ENCODE measurements around the gene FADS1.

The FADS1 gene

DNA sequence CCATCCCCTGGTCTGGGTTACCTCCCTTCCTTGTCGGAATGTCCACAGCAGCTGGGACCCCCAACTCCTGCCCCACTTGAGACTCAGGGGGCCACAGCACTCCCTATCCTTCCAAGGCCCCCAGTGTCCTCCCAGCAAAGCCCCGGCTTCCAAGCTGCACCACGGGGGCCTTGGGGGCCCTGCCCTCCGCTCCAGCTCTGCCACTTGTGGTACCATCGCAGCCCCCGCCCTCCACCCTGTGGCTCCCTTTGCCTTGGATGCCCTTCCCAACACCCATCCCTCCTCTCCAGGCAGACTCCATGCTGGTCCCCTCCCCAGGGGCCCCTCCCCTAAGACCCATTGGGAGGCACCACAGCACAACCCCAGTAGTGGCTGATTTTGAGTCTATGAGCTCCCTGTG is 41.7 kb downstream of the FADS1 start:
- no peak for DNase-seq

DNA sequence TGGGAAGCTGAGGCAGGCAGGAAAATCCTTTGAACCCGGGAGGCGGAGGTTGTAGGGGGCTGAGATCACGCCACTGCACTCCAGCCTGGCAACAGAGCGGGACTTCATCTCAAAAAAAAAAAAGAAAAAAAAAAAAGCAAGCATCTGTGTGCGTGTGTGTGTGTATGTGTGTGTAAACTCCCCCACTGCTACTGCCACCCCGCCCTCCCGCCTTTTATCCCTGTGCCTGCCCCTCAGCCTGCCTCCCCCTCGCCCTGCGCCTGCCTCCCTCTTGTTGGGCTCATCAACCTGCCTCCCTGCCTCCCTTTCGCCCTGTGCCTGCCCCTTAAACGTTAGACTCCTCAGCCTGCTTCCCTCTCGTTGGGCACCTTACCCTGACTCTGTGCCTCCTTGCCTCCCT is 42.4 kb downstream of the FADS1 start:
- no peak for DNase-seq

DNA sequence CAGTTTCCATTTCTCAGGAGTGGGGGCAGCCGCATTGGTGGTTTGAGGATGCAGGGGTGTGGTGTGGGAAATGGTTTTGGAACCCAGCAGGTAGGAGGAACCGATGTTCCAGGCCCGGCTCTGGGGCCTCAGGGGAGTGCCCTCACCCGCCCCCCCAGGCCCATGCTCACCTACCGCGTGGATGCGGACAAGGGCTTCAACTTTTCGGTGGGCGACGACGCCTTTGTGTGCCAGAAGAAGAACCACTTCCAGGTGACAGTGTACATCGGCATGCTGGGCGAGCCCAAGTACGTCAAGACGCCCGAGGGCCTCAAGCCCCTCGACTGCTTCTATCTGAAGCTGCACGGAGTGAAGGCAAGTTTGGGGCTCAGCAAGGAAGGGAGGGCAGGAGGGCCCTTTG is 43.0 kb downstream of the FADS1 start:
- DNase-seq: no peak

DNA sequence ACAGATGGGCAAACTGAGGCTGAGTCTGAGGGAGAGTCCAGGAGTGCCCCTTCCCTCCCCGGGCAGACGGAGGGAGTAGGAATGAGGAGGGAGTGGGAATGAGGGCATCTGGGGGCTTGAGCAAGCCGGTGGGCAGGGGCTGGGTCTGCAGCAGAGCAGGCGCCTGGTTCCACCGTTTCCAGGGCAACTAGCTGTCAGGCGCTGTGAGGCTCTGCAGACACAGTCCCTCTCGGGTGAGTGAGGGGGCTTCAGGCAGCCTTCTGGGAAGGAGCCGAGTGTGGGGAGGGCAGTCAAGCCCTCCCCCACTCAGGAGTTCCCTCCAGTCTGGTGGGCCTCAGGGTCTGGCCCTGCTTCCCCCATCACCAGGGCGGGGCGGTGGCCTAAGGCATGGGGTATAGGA is 43.4 kb downstream of the FADS1 start:
- no peak for DNase-seq

GRCh38 chr11:61771985-61772455 is 44.8 kb downstream of the FADS1 start:
- DNase-seq: no peak

DNA sequence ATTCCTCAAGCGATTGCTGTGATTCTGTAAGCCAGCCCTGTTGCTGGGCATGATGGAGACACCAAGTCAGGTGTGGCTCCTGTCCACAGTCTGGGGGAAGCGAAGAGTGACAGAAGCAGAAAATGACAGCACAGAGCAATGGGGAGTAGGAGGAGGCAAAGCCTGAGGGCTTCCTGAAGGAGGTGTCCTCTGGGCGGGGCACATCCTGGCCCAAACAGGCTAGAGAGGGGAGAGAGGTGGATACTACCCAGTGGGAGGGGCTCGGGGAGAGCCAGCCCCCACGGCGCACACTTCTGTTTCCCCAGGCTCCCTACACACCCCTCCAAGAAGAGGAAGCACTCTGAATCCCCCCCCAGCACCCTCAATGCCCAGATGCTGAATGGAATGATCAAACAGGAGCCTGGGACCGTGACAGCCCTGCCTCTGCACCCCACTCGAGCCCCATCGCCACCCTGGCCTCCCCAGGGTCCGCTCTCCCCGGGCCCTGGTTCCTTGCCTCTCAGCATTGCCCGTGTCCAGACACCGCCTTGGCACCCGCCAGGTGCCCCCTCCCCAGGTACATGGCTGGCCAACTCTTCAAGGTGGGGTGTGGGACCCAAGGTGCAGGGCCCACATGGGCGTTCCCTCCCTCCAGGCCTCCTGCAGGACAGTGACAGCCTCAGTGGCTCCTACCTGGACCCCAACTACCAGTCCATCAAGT is 45.5 kb downstream of the FADS1 start:
- DNase-seq: no peak

DNA sequence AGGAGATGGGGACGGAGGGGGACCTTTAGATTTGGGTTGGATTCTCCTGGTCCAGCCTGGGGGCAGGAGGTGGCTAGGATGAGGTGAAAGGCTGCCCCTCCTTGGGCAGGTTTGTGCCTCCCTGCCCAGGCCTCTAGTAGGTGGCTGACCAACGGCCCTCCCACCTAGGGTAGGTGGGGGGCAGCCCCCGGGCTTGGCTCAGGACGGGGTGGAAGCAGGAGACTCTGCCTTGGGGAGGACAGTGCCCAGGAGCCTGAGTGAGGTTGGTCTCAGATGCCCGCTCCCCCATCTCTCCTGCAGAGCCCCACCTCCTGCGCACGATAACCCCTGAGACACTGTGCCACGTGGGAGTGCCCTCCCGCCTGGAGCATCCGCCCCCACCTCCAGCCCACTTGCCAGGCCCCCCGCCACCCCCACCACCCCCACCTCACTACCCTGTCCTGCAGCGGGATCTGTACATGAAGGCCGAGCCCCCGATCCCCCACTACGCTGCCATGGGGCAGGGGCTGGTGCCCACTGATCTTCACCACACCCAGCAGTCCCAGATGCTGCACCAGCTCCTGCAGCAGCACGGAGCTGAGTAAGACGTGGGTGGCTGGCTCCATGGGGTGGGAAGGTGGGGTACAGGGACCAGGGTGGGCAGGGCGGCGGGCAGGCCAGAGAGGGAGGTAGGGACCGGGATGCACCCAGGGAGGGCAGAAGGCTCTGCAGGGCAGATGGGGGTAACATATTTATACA is 46.7 kb downstream of the FADS1 start:
- DNase-seq: no peak

DNA sequence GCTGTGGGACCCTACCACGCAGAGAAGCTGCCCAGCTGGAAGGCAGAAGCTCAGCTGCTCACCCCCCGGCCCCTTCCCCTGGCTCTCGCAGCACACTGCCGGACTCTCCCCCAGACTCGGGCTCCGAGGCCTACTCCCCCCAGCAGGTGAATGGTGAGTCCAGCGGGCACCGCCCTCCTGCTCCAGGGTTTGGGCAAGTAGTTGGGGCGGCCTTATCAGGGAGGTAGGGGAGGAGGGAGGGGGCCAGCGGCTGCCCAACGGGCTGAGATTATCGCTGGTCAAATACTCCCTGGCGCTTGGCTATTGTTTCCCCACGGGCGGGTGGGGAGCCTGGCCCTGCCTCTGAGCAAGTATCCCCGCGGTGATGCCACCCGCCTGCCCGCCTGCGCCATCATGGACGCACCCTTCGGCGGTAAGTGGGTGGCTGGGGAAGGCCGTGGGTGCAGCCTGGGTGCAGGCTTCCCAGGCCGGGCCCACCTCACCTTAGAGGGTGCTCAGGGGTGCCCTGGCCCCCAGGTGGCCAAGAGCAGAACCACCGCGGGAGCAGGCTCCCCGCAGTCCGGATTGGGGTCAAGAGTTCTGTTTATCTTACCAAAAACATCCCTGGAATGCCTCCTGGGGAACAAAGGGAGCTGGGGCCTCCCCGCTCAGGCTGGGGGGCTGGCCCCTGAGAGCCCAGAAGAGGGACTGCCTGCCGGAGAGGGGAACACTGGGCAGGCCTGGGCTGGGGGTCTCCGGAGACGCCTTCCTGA is 47.5 kb downstream of the FADS1 start:
- no peak for DNase-seq

GRCh38 chr11:61768376-61769076 is 48.3 kb downstream of the FADS1 start:
- no peak for DNase-seq

DNA sequence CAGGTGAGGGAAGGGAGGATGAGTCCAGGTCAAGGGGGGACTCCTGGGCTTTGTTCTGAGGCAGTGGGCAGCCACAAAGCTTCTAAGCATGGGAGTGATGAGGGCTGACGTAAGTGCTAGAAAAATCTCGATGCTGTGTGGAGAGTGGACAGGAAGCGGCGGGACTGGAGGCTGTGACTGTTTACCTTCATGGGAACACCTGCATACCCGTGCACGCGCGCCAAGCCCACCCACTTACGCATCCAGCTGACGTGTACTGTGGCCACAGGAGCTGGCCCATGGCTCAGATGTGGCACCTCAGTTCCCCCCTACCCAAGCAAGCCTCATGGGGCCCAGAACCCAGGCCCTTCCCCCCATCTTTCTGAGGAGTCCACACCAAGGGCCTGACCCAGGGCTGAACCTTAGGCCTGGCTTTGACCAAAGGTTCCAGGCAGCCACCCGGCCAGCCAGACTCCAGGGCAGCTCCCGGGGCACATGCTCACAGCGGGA is 50.4 kb downstream of the FADS1 start:
- DNase-seq: no peak

DNA sequence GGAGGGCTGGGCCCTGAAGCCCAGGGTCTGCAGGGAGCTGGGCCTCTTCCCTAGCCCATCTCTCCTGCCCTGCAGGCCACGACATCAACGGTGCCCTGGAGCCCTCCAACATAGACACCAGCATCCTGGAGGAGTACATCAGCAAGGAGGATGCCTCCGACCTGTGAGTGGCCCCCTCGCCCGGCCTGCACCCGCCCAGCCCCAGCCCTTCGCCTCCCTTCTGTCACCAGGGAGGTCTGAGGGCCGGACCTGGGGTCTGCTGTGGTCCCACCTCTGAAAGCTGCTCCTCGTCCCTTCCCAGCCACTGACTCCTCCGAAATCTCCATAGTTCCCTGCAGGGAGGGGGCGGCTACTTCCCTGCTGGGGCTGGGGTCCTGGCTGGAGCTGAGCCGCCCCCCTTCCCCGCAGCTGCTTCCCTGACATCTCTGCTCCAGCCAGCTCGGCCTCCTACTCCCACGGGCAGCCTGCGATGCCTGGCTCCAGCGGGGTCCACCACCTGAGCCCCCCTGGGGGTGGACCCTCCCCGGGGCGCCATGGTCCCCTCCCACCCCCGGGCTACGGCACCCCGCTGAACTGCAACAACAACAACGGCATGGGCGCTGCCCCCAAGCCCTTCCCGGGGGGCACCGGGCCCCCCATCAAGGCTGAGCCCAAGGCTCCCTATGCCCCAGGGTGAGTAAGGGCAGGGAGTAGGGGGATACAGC is 51.1 kb downstream of the FADS1 start:
- no peak for DNase-seq

- no peak for DNase-seq
Measured at GRCh38 chr11:61764606-61765260, 52.1 kb downstream of the FADS1 start.

GRCh38 chr11:61763930-61764605 is 52.7 kb downstream of the FADS1 start:
- no peak for DNase-seq

- DNase-seq: no peak
Measured at GRCh38 chr11:61762798-61763197, 54.0 kb downstream of the FADS1 start.

- DNase-seq: no peak
Measured at GRCh38 chr11:61762223-61762615, 54.6 kb downstream of the FADS1 start.

DNA sequence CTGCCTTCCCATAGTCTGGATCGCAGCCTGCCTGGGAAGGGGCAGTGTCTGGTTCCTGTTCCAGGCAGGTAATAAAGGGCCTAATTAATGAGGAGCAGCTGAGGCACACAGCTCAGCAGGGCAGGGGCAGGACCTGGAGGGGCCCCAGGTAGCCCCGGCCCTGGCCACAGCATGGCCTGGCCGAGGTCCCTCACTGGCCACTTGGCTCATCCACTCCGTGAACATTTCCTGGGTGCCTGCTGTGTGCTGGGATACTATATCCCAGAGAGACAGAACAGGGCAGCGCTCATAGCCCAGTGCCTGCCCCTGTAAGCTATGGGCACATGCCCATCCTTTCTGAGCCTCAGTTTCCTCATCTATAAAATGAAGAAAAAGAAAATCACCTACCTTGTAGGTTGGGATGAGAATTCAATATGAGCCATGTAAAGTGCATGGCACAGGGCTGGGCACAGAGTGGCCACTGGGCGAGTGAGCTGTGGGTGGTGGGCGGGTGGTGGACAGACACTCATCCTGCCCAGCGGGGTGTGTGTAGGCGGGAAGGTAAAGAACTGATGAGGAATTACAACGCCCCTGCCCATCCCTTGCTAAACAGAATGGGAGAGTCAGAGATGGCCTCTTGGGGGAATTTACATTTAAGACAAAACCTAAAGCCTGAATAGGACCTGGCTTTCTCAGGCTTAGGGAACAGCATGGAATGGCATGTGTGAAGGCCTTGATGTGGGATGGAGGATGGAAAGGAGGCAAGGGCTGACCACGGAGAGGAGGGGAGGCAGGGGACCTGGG is 55.2 kb downstream of the FADS1 start:
- no peak for DNase-seq

- DNase-seq: no peak
Measured at GRCh38 chr11:61760946-61761345, 55.9 kb downstream of the FADS1 start.

GRCh38 chr11:61757213-61757862 is 59.5 kb downstream of the FADS1 start:
- no peak for DNase-seq

GRCh38 chr11:61756452-61757212 is 60.2 kb downstream of the FADS1 start:
- DNase-seq: peak; percentile 96
